Upper lobe of left lung (tissue), 6 donors: ENCODE data around the gene CTDP1. TPM values are rescaled to one million over a fixed set of nuclear protein-coding genes. Genes with fewer than 3 reads are reported as not detected.

ENCODE experiments used
- ATAC-seq, 2 donors: fragments of 200-7000 bp; cut with Tn5 transposase; one replicate each; pipeline ENCODE4 v1.9.1; 2022; ENCODE audit warnings: mild to moderate bottlenecking in 2 of 2, moderate library complexity in 2 of 2; ENCODE audit not compliant: low FRiP score in 2 of 2
- DNase-seq, 2 donors: peaks; one replicate each; pipeline ENCODE4 v3.0.0-alpha.2; 2019 to 2020
- H3K27ac ChIP-seq, 4 donors: fragments of 200-600 bp; sonication (generic); one replicate each; pipeline ENCODE4 v1.5.1; 2016 to 2019
- H3K27me3 ChIP-seq, 4 donors: fragments of 200-600 bp; sonication (generic); one replicate each; pipeline ENCODE4 v1.5.1; 2017 to 2019
- H3K36me3 ChIP-seq, 4 donors: fragments of 200-600 bp; sonication (generic); one replicate each; pipeline ENCODE4 v1.5.1; 2016 to 2019
- H3K4me1 ChIP-seq, 4 donors: fragments of 200-600 bp; sonication (generic); one replicate each; pipeline ENCODE4 v1.5.1; 2018 to 2019
- H3K4me3 ChIP-seq, 4 donors: fragments of 200-600 bp; sonication (generic); one replicate each; pipeline ENCODE4 v1.5.1; 2017 to 2019; ENCODE audit warnings: mild to moderate bottlenecking in 2 of 4, moderate library complexity in 1 of 4
- H3K9me3 ChIP-seq, 4 donors: fragments of 200-600 bp; sonication (generic); one replicate each; pipeline ENCODE4 v1.5.1; 2018 to 2019
- CTCF ChIP-seq, 6 experiments: fragments of 450-650 bp in 4 of 6; fragments of 200-600 bp in 2 of 6; sonication (generic) in 2 of 6; IDR thresholded peaks; one replicate each; pipeline ENCODE4 v1.5.1; 2016 to 2019; ENCODE audit warnings: antibody characterized with exemption in 6 of 6
- EP300 ChIP-seq, 4 donors: sonication (generic); formaldehyde crosslinking; IDR thresholded peaks; one replicate each; pipeline ENCODE4 v1.5.1; 2017; ENCODE audit warnings: antibody characterized with exemption in 4 of 4, control low read depth in 2 of 4
- POLR2A ChIP-seq, 4 donors: fragments of 450-650 bp; IDR thresholded peaks; one replicate each; pipeline ENCODE4 v1.5.1; 2016 to 2017; ENCODE audit warnings: antibody characterized with exemption in 4 of 4, mild to moderate bottlenecking in 2 of 4
- POLR2AphosphoS5 ChIP-seq, 2 donors: sonication (generic); formaldehyde crosslinking; IDR thresholded peaks; one replicate each; pipeline ENCODE4 v1.5.1; 2017; ENCODE audit warnings: antibody characterized with exemption in 2 of 2
- WGBS, 2 donors: methylation state at CpG; one replicate each; pipeline ENCODE4 v1.1.5; 2017 to 2018; 5-methylcytosine and 5-hydroxymethylcytosine counted together
- total RNA-seq, 6 donors: library from RNA; depleted of rRNA in 4 of 6; stranded (reverse); fragments of >200 nt in 4 of 6; gene quantifications; one replicate each; pipeline versions ENCODE4 v1.1.0 to v1.2.1, GENCODE V29; 2016 to 2021
- donor health status: DM: no; HTN: no; CAD: no; lungs with moderate emphysema.
- donor health status: DM: no; HTN: yes; CAD: no; lungs with severe emphysema.

CTDP1 gene
- total RNA-seq, 6 donors from 2014 or later, result 21.3 to 44.7 (median 29.7) TPM

GRCh38 chr18:79662034-79662433 is 17.6 kb upstream of the CTDP1 start:
- H3K9me3 ChIP-seq, result no peaks in the 10 kb centered on the region
- no peak for ATAC-seq
- no peaks in the 10 kb centered on the region for H3K27me3 ChIP-seq

GRCh38 chr18:79662439-79662838 is 17.2 kb upstream of the CTDP1 start:
- H3K4me1 ChIP-seq, result no peaks in the 10 kb centered on the region
- TF ChIP-seq CTCF (IDR thresholded peaks at IDR 0.05), result no peak
- no peak for TF ChIP-seq POLR2A (IDR thresholded peaks at IDR 0.05)
- TF ChIP-seq POLR2AphosphoS5 (IDR thresholded peaks at IDR 0.05), result no peak
- no peak for TF ChIP-seq EP300 (IDR thresholded peaks at IDR 0.05)
- no peak overlapping the region for H3K4me3 ChIP-seq
- no peaks in the 10 kb centered on the region for H3K36me3 ChIP-seq
- DNase-seq, result no peak
- no peaks in the 10 kb centered on the region for H3K27me3 ChIP-seq
- no peaks in the 10 kb centered on the region for H3K9me3 ChIP-seq
- H3K27ac ChIP-seq, result no peak overlapping the region
- 66 to 72% methylated on average over 1 of the region's 1 CpG for WGBS, 2 donors
- ATAC-seq, result no peak

More at GRCh38 chr18:79662034-79662433, 17.6 kb upstream of the CTDP1 start:
- WGBS, 2 donors, result 70 to 79% methylated on average over 4 of the region's 4 CpGs
- Histone ChIP-seq H3K36me3 (no peaks in the 10 kb centered on the region), H3K4me1 (no peaks in the 10 kb centered on the region), H3K4me3 (no peak overlapping the region), H3K27ac (no peak overlapping the region)
- no peak for TF ChIP-seq POLR2A (IDR thresholded peaks at IDR 0.05)
- TF ChIP-seq POLR2AphosphoS5 (IDR thresholded peaks at IDR 0.05), result no peak
- no peak for TF ChIP-seq CTCF (IDR thresholded peaks at IDR 0.05)
- no peak for TF ChIP-seq EP300 (IDR thresholded peaks at IDR 0.05)
- no peak for DNase-seq

GRCh38 chr18:79664525-79665125 is 15.0 kb upstream of the CTDP1 start:
- Histone ChIP-seq H3K4me1 (no peaks in the 10 kb centered on the region), H3K4me3 (no peak overlapping the region), H3K27ac (no peak overlapping the region), H3K36me3 (no peaks in the 10 kb centered on the region), H3K9me3 (no peaks in the 10 kb centered on the region), H3K27me3 (no peaks in the 10 kb centered on the region)
- no peak for TF ChIP-seq POLR2AphosphoS5 (IDR thresholded peaks at IDR 0.05)
- no peak for TF ChIP-seq CTCF (IDR thresholded peaks at IDR 0.05)
- no peak for TF ChIP-seq EP300 (IDR thresholded peaks at IDR 0.05)
- peak; percentile 39 to 77 for ATAC-seq
- 66 to 75% methylated on average over 3 of the region's 3 CpGs for WGBS, 2 donors
- no peak for DNase-seq

- H3K27ac ChIP-seq, result no peak overlapping the region
- ATAC-seq (no peak), DNase-seq (no peak)
- no peaks in the 10 kb centered on the region for H3K36me3 ChIP-seq
- TF ChIP-seq EP300 (IDR thresholded peaks at IDR 0.05) (no peak), POLR2A (IDR thresholded peaks at IDR 0.05) (no peak), CTCF (IDR thresholded peaks at IDR 0.05) (no peak), POLR2AphosphoS5 (IDR thresholded peaks at IDR 0.05) (no peak)
- H3K4me1 ChIP-seq, result no peaks in the 10 kb centered on the region
- no peak overlapping the region for H3K4me3 ChIP-seq
- H3K27me3 ChIP-seq, result no peaks in the 10 kb centered on the region
- no peaks in the 10 kb centered on the region for H3K9me3 ChIP-seq
These were observed 11.4 kb upstream of the CTDP1 start for GRCh38 chr18:79668203-79668602.
